Tibial nerve (tissue), 3 donors: ENCODE results near the gene AADACL3.

ENCODE experiments used
- CTCF ChIP-seq, 5 experiments: fragments of 200-600 bp in 3 of 5; fragments of 450-650 bp in 2 of 5; sonication (generic) in 3 of 5; IDR thresholded peaks; one replicate each; pipeline ENCODE4 v1.5.1; 2016 to 2019; ENCODE audit warnings: antibody characterized with exemption in 5 of 5, mild to moderate bottlenecking in 3 of 5, moderate library complexity in 2 of 5
- POLR2A ChIP-seq, 2 donors: fragments of 450-650 bp; IDR thresholded peaks; one replicate each; pipeline ENCODE4 v1.6.1; 2017; ENCODE audit warnings: antibody characterized with exemption in 2 of 2, mild to moderate bottlenecking in 2 of 2, moderate library complexity in 2 of 2

GRCh38 chr1:12692967-12693782 is 22.7 kb upstream of the AADACL3 start:
- TF ChIP-seq CTCF (IDR thresholded peaks at IDR 0.05) (no peak), POLR2A (IDR thresholded peaks at IDR 0.05) (no peak)
